ENCODE data around the gene PCNX1. TPM values are rescaled to one million over a fixed set of nuclear protein-coding genes. Genes with fewer than 3 reads are reported as not detected.

Gene PCNX1
- total RNA-seq, 1 donor from 2014 or later: 77.2 TPM

- no peak for TF ChIP-seq CTCF (IDR thresholded peaks at IDR 0.05; ENCODE audit: unreplicated experiment)
- Mint-ChIP-seq H3K36me3 (no peaks in the 10 kb centered on the region), H3K9me3 (peaks cover 10% of the 10 kb centered on the region), H3K27ac (no peak overlapping the region), H3K4me1 (peaks cover 21% of the 10 kb centered on the region), H3K27me3 (ENCODE audit: low read depth) (no peaks in the 10 kb centered on the region), H3K4me3 (no peak overlapping the region)
- DNase-seq (ENCODE audit: low spot score in 2 of 2, unreplicated experiment in 2 of 2): no peak
Measured at GRCh38 chr14:70893062-70893845, 14.0 kb upstream of the PCNX1 start.

- peaks cover 22% of the 10 kb centered on the region for H3K4me1 Mint-ChIP-seq
- no peak for TF ChIP-seq CTCF (IDR thresholded peaks at IDR 0.05; ENCODE audit: unreplicated experiment)
- no peaks in the 10 kb centered on the region for H3K27me3 Mint-ChIP-seq (ENCODE audit: low read depth)
- peaks cover 10% of the 10 kb centered on the region for H3K9me3 Mint-ChIP-seq
- no peak for DNase-seq (ENCODE audit: low spot score in 2 of 2, unreplicated experiment in 2 of 2)
- H3K27ac Mint-ChIP-seq: no peak overlapping the region
- no peak overlapping the region for H3K4me3 Mint-ChIP-seq
- H3K36me3 Mint-ChIP-seq: no peaks in the 10 kb centered on the region
Measured at GRCh38 chr14:70893858-70894291, 13.4 kb upstream of the PCNX1 start.

- peaks cover 10% of the 10 kb centered on the region for H3K9me3 Mint-ChIP-seq
- H3K36me3 Mint-ChIP-seq: no peaks in the 10 kb centered on the region
- no peak for DNase-seq (ENCODE audit: low spot score in 2 of 2, unreplicated experiment in 2 of 2)
- no peak for TF ChIP-seq CTCF (IDR thresholded peaks at IDR 0.05; ENCODE audit: unreplicated experiment)
- no peak overlapping the region for H3K4me3 Mint-ChIP-seq
- H3K4me1 Mint-ChIP-seq: peaks cover 16% of the 10 kb centered on the region
- no peak overlapping the region for H3K27ac Mint-ChIP-seq
- H3K27me3 Mint-ChIP-seq (ENCODE audit: low read depth): no peaks in the 10 kb centered on the region
Measured at GRCh38 chr14:70894868-70895267, 12.4 kb upstream of the PCNX1 start.

GRCh38 chr14:70896317-70896716, 10.9 kb upstream of the PCNX1 start:
- Mint-ChIP-seq H3K9me3 (peaks cover 10% of the 10 kb centered on the region), H3K36me3 (no peaks in the 10 kb centered on the region), H3K27ac (no peak overlapping the region), H3K27me3 (ENCODE audit: low read depth) (no peaks in the 10 kb centered on the region), H3K4me3 (no peak overlapping the region), H3K4me1 (peaks cover 21% of the 10 kb centered on the region)
- no peak for TF ChIP-seq CTCF (IDR thresholded peaks at IDR 0.05; ENCODE audit: unreplicated experiment)
- DNase-seq (ENCODE audit: low spot score in 2 of 2, unreplicated experiment in 2 of 2): no peak

GRCh38 chr14:70896981-70897380, 10.3 kb upstream of the PCNX1 start:
- no peak overlapping the region for H3K27ac Mint-ChIP-seq
- H3K4me3 Mint-ChIP-seq: no peak overlapping the region
- no peaks in the 10 kb centered on the region for H3K27me3 Mint-ChIP-seq (ENCODE audit: low read depth)
- DNase-seq (ENCODE audit: low spot score in 2 of 2, unreplicated experiment in 2 of 2): no peak
- peaks cover 10% of the 10 kb centered on the region for H3K9me3 Mint-ChIP-seq
- no peaks in the 10 kb centered on the region for H3K36me3 Mint-ChIP-seq
- H3K4me1 Mint-ChIP-seq: peaks cover 24% of the 10 kb centered on the region
- no peak for TF ChIP-seq CTCF (IDR thresholded peaks at IDR 0.05; ENCODE audit: unreplicated experiment)

Measured in mesothelial cell of epicardium (in vitro differentiated cells).